Endothelial cell of umbilical vein (primary cell): ENCODE results near the gene ICA1L. TPM values are rescaled to one million over a fixed set of nuclear protein-coding genes. Genes with fewer than 3 reads are reported as not detected.

Experiments used
- BruUV-seq: library from RNA; stranded (reverse); fragments of 400-500 nt; replicated peaks from 2 replicates; lab custom pipeline; 2021; lab: Mats Ljungman, UMichigan
- CTCF ChIA-PET: fragments of 300-600, 350-600 bp; sonication (Branson Sonifier 250); formaldehyde crosslinking; loops from one replicate; lab custom pipeline; 2021; ENCODE audit warnings: antibody characterized with exemption, inconsistent platforms; lab: Charles Lee
- POLR2A ChIA-PET: fragments of 300-600, 350-600 bp; sonication (Branson Sonifier 250); formaldehyde crosslinking; loops from one replicate; lab custom pipeline; 2021; ENCODE audit warnings: antibody characterized with exemption, inconsistent platforms; lab: Charles Lee
- DNase-seq: peaks from one replicate; pipeline ENCODE4 v3.0.0-alpha.2; 2011; ENCODE audit warnings: low read depth, low spot score
- FAIRE-seq: peaks from 2 replicates; lab custom pipeline; 2011; peaks lifted over from hg19 to GRCh38; lab: Jason Lieb, UNC
- H2AFZ ChIP-seq: 2 replicates; pipeline ENCODE4 v1.6.0; 2012; ENCODE audit warnings: low read depth, low read length, control low read depth, inconsistent platforms
- H3K27ac ChIP-seq: 2 replicates; pipeline ENCODE4 v1.5.1; 2011; ENCODE audit warnings: low read depth, mild to moderate bottlenecking, control low read depth, low read length, moderate library complexity; ENCODE audit not compliant: insufficient read depth
- H3K27me3 ChIP-seq, 2 experiments: 2 replicates each; pipeline versions ENCODE4 v1.6.0 to v1.6.1; 2011; ENCODE audit warnings: low read length in 2 of 2, mixed read lengths in 1 of 2; ENCODE audit not compliant: control insufficient read depth in 2 of 2, insufficient read depth in 2 of 2
- H3K36me3 ChIP-seq, 2 experiments: 2 replicates in 1 of 2; 3 replicates in 1 of 2; pipeline ENCODE4 v1.5.1; 2011; ENCODE audit warnings: low read length in 2 of 2, mild to moderate bottlenecking in 1 of 2, moderate library complexity in 1 of 2; ENCODE audit not compliant: control insufficient read depth in 2 of 2, insufficient read depth in 2 of 2; ENCODE audit errors: extremely low read depth in 1 of 2
- H3K4me1 ChIP-seq: 3 replicates; pipeline ENCODE4 v1.5.1; 2011; ENCODE audit warnings: mild to moderate bottlenecking, low read length; ENCODE audit not compliant: control insufficient read depth, insufficient read depth; ENCODE audit errors: extremely low read depth
- H3K4me2 ChIP-seq: 2 replicates; pipeline ENCODE4 v1.6.1; 2011; ENCODE audit warnings: low read length, control low read depth, mixed read lengths; ENCODE audit not compliant: insufficient read depth
- H3K4me3 ChIP-seq, 3 experiments: fragments of 200-600 bp in 1 of 3; sonication (generic), shearing (Covaris generic) in 1 of 3; replicated peaks in 1 of 3; 2 replicates each; pipeline ENCODE4 v1.5.1; 2011 to 2016; ENCODE audit warnings: control low read depth in 3 of 3, low read length in 3 of 3, mild to moderate bottlenecking in 2 of 3, inconsistent platforms in 1 of 3, low read depth in 1 of 3, moderate library complexity in 1 of 3; ENCODE audit not compliant: insufficient read depth in 1 of 3
- H3K79me2 ChIP-seq: 2 replicates; pipeline ENCODE4 v1.6.0; 2012; ENCODE audit warnings: low read length, inconsistent platforms; ENCODE audit not compliant: control insufficient read depth, insufficient read depth
- H3K9ac ChIP-seq: replicated peaks from 2 replicates; pipeline ENCODE3; 2011; ENCODE audit warnings: low read length, control low read depth; ENCODE audit not compliant: insufficient read depth; ENCODE audit errors: extremely low read depth
- H3K9me1 ChIP-seq: replicated peaks from 3 replicates; pipeline ENCODE4 v1.6.0; 2011; ENCODE audit warnings: mild to moderate bottlenecking, low read length; ENCODE audit not compliant: control insufficient read depth, insufficient read depth; ENCODE audit errors: extremely low read depth
- H3K9me3 ChIP-seq: replicated peaks from 2 replicates; pipeline ENCODE4 v1.5.1; 2012; ENCODE audit warnings: low read length, inconsistent platforms; ENCODE audit not compliant: control insufficient read depth, insufficient read depth
- H4K20me1 ChIP-seq: replicated peaks from 2 replicates; pipeline ENCODE3; 2011; ENCODE audit warnings: mild to moderate bottlenecking, low read length; ENCODE audit not compliant: control insufficient read depth, insufficient read depth; ENCODE audit errors: extremely low read depth
- CTCF ChIP-seq, 2 donors: IDR thresholded peaks; 1 replicate in 1 of 2; 2 replicates in 1 of 2; pipeline ENCODE4 v1.5.1; 2011; ENCODE audit warnings: low read length in 2 of 2, mild to moderate bottlenecking in 2 of 2, moderate library complexity in 2 of 2, control low read depth in 1 of 2, inconsistent platforms in 1 of 2, low read depth in 1 of 2; ENCODE audit not compliant: insufficient read depth in 1 of 2; ENCODE audit errors: extremely low read depth in 1 of 2
- EZH2 ChIP-seq: IDR thresholded peaks from 2 replicates; pipeline ENCODE4 v1.6.1; 2012; ENCODE audit warnings: borderline replicate concordance, low read depth, mild to moderate bottlenecking, moderate library complexity, low read length, inconsistent platforms; ENCODE audit not compliant: severe bottlenecking
- FOS ChIP-seq: IDR thresholded peaks from 2 replicates; pipeline ENCODE4 v1.6.1; 2011; ENCODE audit warnings: mild to moderate bottlenecking, low read length, moderate library complexity, borderline replicate concordance; ENCODE audit not compliant: insufficient read depth
- GATA2 ChIP-seq: IDR thresholded peaks from 2 replicates; pipeline ENCODE4 v1.7.0; 2011; ENCODE audit warnings: low read depth, mild to moderate bottlenecking, moderate library complexity, mixed read lengths, low read length; ENCODE audit not compliant: insufficient read length, insufficient read depth
- JUN ChIP-seq: IDR thresholded peaks from 2 replicates; pipeline ENCODE4 v1.6.1; 2011; ENCODE audit warnings: borderline replicate concordance, low read depth; ENCODE audit not compliant: insufficient read length, insufficient read depth
- MAX ChIP-seq: IDR thresholded peaks from 2 replicates; pipeline ENCODE4 v1.6.1; 2011; ENCODE audit not compliant: insufficient read depth, insufficient read length
- MYC ChIP-seq: IDR thresholded peaks from one replicate; pipeline ENCODE4 v1.6.1; 2011; ENCODE audit warnings: mild to moderate bottlenecking, low read depth, low read length
- POLR2A ChIP-seq: IDR thresholded peaks from 2 replicates; pipeline ENCODE4 v1.6.1; 2012; ENCODE audit warnings: low read depth, mild to moderate bottlenecking, control low read depth, low read length
- POLR2AphosphoS5 ChIP-seq: IDR thresholded peaks from 2 replicates; pipeline ENCODE4 v1.6.1; 2012; ENCODE audit warnings: low read depth, mild to moderate bottlenecking, control low read depth, low read length, moderate library complexity; ENCODE audit not compliant: insufficient read depth
- dilution Hi-C: fragments of 300-500 bp; cut with MboI; formaldehyde crosslinking; loops from one replicate; pipeline ENCODE4 v1.15.0; 2019; ENCODE audit warnings: low sequenced_read_pairs; ENCODE audit not compliant: extremely low pct_ligation_motif_present
- intact Hi-C: fragments of 100-400 bp; cut with micrococcal nuclease; formaldehyde crosslinking; loops from one replicate; pipeline ENCODE4 v1.10.0; 2022
- polyA plus RNA-seq, 4 experiments: library from polyadenylated mRNA; depleted of rRNA in 3 of 4; stranded (reverse) in 3 of 4; unstranded in 1 of 4; fragments of >200 nt; gene quantifications; 2 replicates each; pipeline versions ENCODE4 v1.2.1 to v1.2.3, GENCODE V29; 2011 to 2012; ENCODE audit warnings: missing spikeins in 1 of 4
- total RNA-seq: library from RNA; stranded (reverse); gene quantifications from 2 replicates; pipeline ENCODE4 v1.2.3, GENCODE V29; 2021

The ICA1L gene
- total and polyA plus RNA-seq, 2 donors (not counting 3 experiments of a cell fraction or from before 2014, with no cell fraction given) = 1.6 to 3.7 TPM

- no peak overlapping the region for H2AFZ ChIP-seq
- no TSS peak for BruUV-seq
- H3K27me3 ChIP-seq = no peaks in the 10 kb centered on the region
- intact Hi-C loops (no loop called here), dilution Hi-C loops (no loop called here)
- DNase-seq (no peak), FAIRE-seq (no peak)
- POLR2A ChIA-PET = no interaction called here
- no peak overlapping the region for H3K9ac ChIP-seq
- no peak overlapping the region for H3K27ac ChIP-seq
- peaks cover 3% of the 10 kb centered on the region for H3K4me1 ChIP-seq
- H3K4me2 ChIP-seq = no peak overlapping the region
- H3K9me1 ChIP-seq = no peaks in the 10 kb centered on the region
- H3K79me2 ChIP-seq = no peaks in the 10 kb centered on the region
- CTCF ChIA-PET = interaction anchor here (0.7 to 1.6 kb wide), 2 partner anchors 9 to 29 kb away, joined by 3 to 7 read pairs; no protein-coding TSS in a partner anchor
- H3K9me3 ChIP-seq = no peaks in the 10 kb centered on the region
- H3K4me3 ChIP-seq = no peak overlapping the region
- TF ChIP-seq FOS (no peak), EZH2 (no peak), GATA2 (no peak), MAX (no peak), POLR2AphosphoS5 (no peak), POLR2A (no peak), CTCF (IDR thresholded peaks at IDR 0.05; ENCODE audit: extremely low read depth in 1 of 2, insufficient read depth in 1 of 2, low read depth in 1 of 2, low read length in 2 of 2) (no peak), JUN (no peak), MYC (no peak)
- H3K36me3 ChIP-seq = peaks cover 0 to 2% of the 10 kb centered on the region in 2 experiments
- no peaks in the 10 kb centered on the region for H4K20me1 ChIP-seq
These were observed 10.0 kb upstream of the ICA1L start for GRCh38 chr2:202881570-202881969.
